ENCODE measurements around the gene CNTN6.

The CNTN6 gene

GRCh38 chr3:1423566-1424089 is 330.8 kb downstream of the CNTN6 start:
- DNase-seq (ENCODE audit: low spot score) = no peak

GRCh38 chr3:1439395-1439794 is 346.6 kb downstream of the CNTN6 start:
- DNase-seq (ENCODE audit: low spot score) = no peak

- no peak for DNase-seq (ENCODE audit: low spot score)
Observed at GRCh38 chr3:1442271-1442670, 349.4 kb downstream of the CNTN6 start.

- DNase-seq (ENCODE audit: low spot score) = no peak
Observed at GRCh38 chr3:1444195-1444594, 351.4 kb downstream of the CNTN6 start.

- DNase-seq (ENCODE audit: low spot score) = no peak
Observed at GRCh38 chr3:1446531-1446930, 353.7 kb downstream of the CNTN6 start.

- DNase-seq (ENCODE audit: low spot score) = no peak
Observed at GRCh38 chr3:1447452-1447851, 354.6 kb downstream of the CNTN6 start.

- no peak for DNase-seq (ENCODE audit: low spot score)
Observed at GRCh38 chr3:1448443-1448842, 355.6 kb downstream of the CNTN6 start.

Measured in CD4-positive, alpha-beta T cell treated with Interleukin-2 at 100 ng/mL for 4 hours (primary cell).